Mesenchymal stem cell (in vitro differentiated cells and primary cell): ENCODE results near the gene CCDC87.

Experiments
- DNase-seq: peaks from one replicate; pipeline ENCODE4 v3.0.0-alpha.2; 2013
- H2AFZ ChIP-seq: one replicate; pipeline ENCODE4 v1.6.1; 2013; ENCODE audit warnings: low read depth, mild to moderate bottlenecking, control low read depth, inconsistent platforms, low read length, moderate library complexity
- H2AK5ac ChIP-seq: 2 replicates; pipeline ENCODE4 v1.6.1; 2013; ENCODE audit warnings: low read length, moderate library complexity, mild to moderate bottlenecking, inconsistent platforms; ENCODE audit not compliant: severe bottlenecking
- H2BK120ac ChIP-seq: one replicate; pipeline ENCODE4 v1.6.1; 2013; ENCODE audit warnings: low read depth, mild to moderate bottlenecking, inconsistent platforms, low read length, moderate library complexity
- H2BK12ac ChIP-seq, 2 experiments: one replicate each; pipeline ENCODE4 v1.6.1; 2013; ENCODE audit warnings: inconsistent platforms in 2 of 2, low read length in 2 of 2, mild to moderate bottlenecking in 2 of 2, moderate library complexity in 2 of 2, control low read depth in 1 of 2
- H2BK15ac ChIP-seq: one replicate; pipeline ENCODE4 v1.6.1; 2013; ENCODE audit warnings: mild to moderate bottlenecking, low read depth, inconsistent platforms; ENCODE audit not compliant: poor library complexity, severe bottlenecking
- H2BK5ac ChIP-seq: 2 replicates; pipeline ENCODE4 v1.6.1; 2013; ENCODE audit warnings: low read depth, mild to moderate bottlenecking, low read length, control low read depth, inconsistent platforms; ENCODE audit not compliant: poor library complexity, severe bottlenecking
- H3K14ac ChIP-seq, 2 experiments: one replicate each; pipeline ENCODE4 v1.6.1; 2013; ENCODE audit warnings: inconsistent platforms in 2 of 2, low read length in 2 of 2, control low read depth in 1 of 2, mild to moderate bottlenecking in 1 of 2, moderate library complexity in 1 of 2
- H3K18ac ChIP-seq, 2 experiments: one replicate each; pipeline ENCODE4 v1.6.1; 2013; ENCODE audit warnings: inconsistent platforms in 2 of 2, low read length in 2 of 2, control low read depth in 1 of 2, low read depth in 1 of 2, mild to moderate bottlenecking in 1 of 2
- H3K23ac ChIP-seq, 2 experiments: one replicate each; pipeline ENCODE4 v1.6.1; 2013; ENCODE audit warnings: inconsistent platforms in 2 of 2, low read length in 2 of 2, mild to moderate bottlenecking in 2 of 2, moderate library complexity in 2 of 2, control low read depth in 1 of 2
- H3K27ac ChIP-seq: 2 replicates; pipeline ENCODE4 v1.5.1; 2013; ENCODE audit warnings: mild to moderate bottlenecking, moderate library complexity, low read length, control low read depth, inconsistent platforms; ENCODE audit not compliant: poor library complexity, severe bottlenecking
- H3K27me3 ChIP-seq, 2 experiments: 2 replicates each; pipeline versions ENCODE4 v1.6.1 to v1.7.0; 2013; ENCODE audit warnings: low read length in 2 of 2, mild to moderate bottlenecking in 2 of 2, moderate library complexity in 2 of 2, control low read depth in 1 of 2, inconsistent platforms in 1 of 2; ENCODE audit not compliant: control insufficient read depth in 1 of 2, insufficient read depth in 1 of 2
- H3K36me3 ChIP-seq, 2 experiments: 2 replicates each; pipeline versions ENCODE4 v1.6.1 to v1.7.0; 2013; ENCODE audit warnings: low read length in 2 of 2, control low read depth in 1 of 2, inconsistent platforms in 1 of 2, low read depth in 1 of 2, mild to moderate bottlenecking in 1 of 2; ENCODE audit not compliant: insufficient read depth in 2 of 2, control insufficient read depth in 1 of 2
- H3K4ac ChIP-seq, 2 experiments: one replicate each; pipeline ENCODE4 v1.6.1; 2013; ENCODE audit warnings: inconsistent platforms in 2 of 2, low read length in 2 of 2, mild to moderate bottlenecking in 2 of 2, moderate library complexity in 2 of 2, control low read depth in 1 of 2, low read depth in 1 of 2
- H3K4me1 ChIP-seq: 2 replicates; pipeline ENCODE4 v1.6.1; 2013; ENCODE audit warnings: low read depth, low read length, control low read depth; ENCODE audit not compliant: control insufficient read depth, insufficient read depth
- H3K4me2 ChIP-seq: 2 replicates; pipeline ENCODE4 v1.6.1; 2013; ENCODE audit warnings: low read length, mild to moderate bottlenecking, inconsistent platforms; ENCODE audit not compliant: poor library complexity, severe bottlenecking
- H3K4me3 ChIP-seq, 2 experiments: 2 replicates each; pipeline versions ENCODE4 v1.5.1 to v1.7.0; 2013; ENCODE audit warnings: low read length in 2 of 2, mild to moderate bottlenecking in 2 of 2, control low read depth in 1 of 2, low read depth in 1 of 2; ENCODE audit not compliant: insufficient read depth in 1 of 2
- H3K79me1 ChIP-seq: replicated peaks from 2 replicates; pipeline ENCODE4 v1.6.1; 2013; ENCODE audit warnings: mild to moderate bottlenecking, control low read depth, low read length, inconsistent platforms; ENCODE audit not compliant: poor library complexity, severe bottlenecking
- H3K9ac ChIP-seq: 2 replicates; pipeline ENCODE4 v1.7.0; 2013; ENCODE audit warnings: mild to moderate bottlenecking, low read length, moderate library complexity
- H3K9me3 ChIP-seq: 2 replicates; pipeline ENCODE4 v1.7.0; 2013; ENCODE audit warnings: mild to moderate bottlenecking, low read length; ENCODE audit not compliant: control insufficient read depth
- H4K8ac ChIP-seq: one replicate; pipeline ENCODE4 v1.6.1; 2013; ENCODE audit warnings: inconsistent platforms, mild to moderate bottlenecking, low read length, moderate library complexity
- H4K91ac ChIP-seq: one replicate; pipeline ENCODE4 v1.6.1; 2013; ENCODE audit warnings: mild to moderate bottlenecking, low read length, inconsistent platforms
- WGBS: methylation state at CpG from one replicate; pipeline ENCODE4 v1.1.7; 2013; ENCODE audit warnings: mixed read lengths; 5-methylcytosine and 5-hydroxymethylcytosine counted together

Gene CCDC87

GRCh38 chr11:66555416-66555815 lies 37.4 kb downstream of the CCDC87 start:
- no peak overlapping the region for H2BK5ac ChIP-seq
- H4K91ac ChIP-seq = no peak overlapping the region
- H3K27me3 ChIP-seq = peaks cover 15 to 39% of the 10 kb centered on the region in 2 experiments
- no peak overlapping the region for H2BK120ac ChIP-seq
- no peak overlapping the region for H2AK5ac ChIP-seq
- H2BK12ac ChIP-seq = no peak overlapping the region
- no peak overlapping the region for H3K4me3 ChIP-seq
- DNase-seq = no peak
- WGBS = 49% methylated on average over 3 of the region's 3 CpGs
- no peaks in the 10 kb centered on the region for H3K36me3 ChIP-seq
- no peak overlapping the region for H3K14ac ChIP-seq
- no peak overlapping the region for H3K23ac ChIP-seq
- H3K79me1 ChIP-seq = no peaks in the 10 kb centered on the region
- H2AFZ ChIP-seq = no peak overlapping the region
- H3K27ac ChIP-seq = no peak overlapping the region
- H3K18ac ChIP-seq = no peak overlapping the region
- H3K4me2 ChIP-seq = no peak overlapping the region
- no peaks in the 10 kb centered on the region for H3K9me3 ChIP-seq
- H3K4ac ChIP-seq = no peak overlapping the region
- no peak overlapping the region for H4K8ac ChIP-seq
- H3K4me1 ChIP-seq = no peaks in the 10 kb centered on the region
- no peak overlapping the region for H2BK15ac ChIP-seq
- H3K9ac ChIP-seq = no peak overlapping the region

GRCh38 chr11:66554602-66555001 lies 38.3 kb downstream of the CCDC87 start:
- Histone ChIP-seq H3K18ac (no peak overlapping the region), H4K8ac (no peak overlapping the region), H3K9ac (no peak overlapping the region), H3K4me3 (no peak overlapping the region), H4K91ac (no peak overlapping the region), H3K23ac (no peak overlapping the region), H3K4me2 (no peak overlapping the region), H2BK15ac (no peak overlapping the region), H2BK120ac (no peak overlapping the region), H2AK5ac (no peak overlapping the region), H3K9me3 (no peaks in the 10 kb centered on the region), H3K14ac (no peak overlapping the region), H2AFZ (no peak overlapping the region), H2BK5ac (no peak overlapping the region), H3K4me1 (no peaks in the 10 kb centered on the region), H3K27me3 (peaks cover 11 to 43% of the 10 kb centered on the region in 2 experiments), H3K27ac (no peak overlapping the region), H3K36me3 (no peaks in the 10 kb centered on the region), H2BK12ac (no peak overlapping the region), H3K4ac (no peak overlapping the region), H3K79me1 (no peaks in the 10 kb centered on the region)
- 86% methylated on average over 5 of the region's 5 CpGs for WGBS
- DNase-seq = no peak

- Histone ChIP-seq H2AK5ac (no peak overlapping the region), H3K27ac (no peak overlapping the region), H3K36me3 (no peaks in the 10 kb centered on the region), H4K8ac (no peak overlapping the region), H3K4me3 (no peak overlapping the region), H3K4ac (no peak overlapping the region), H3K79me1 (no peaks in the 10 kb centered on the region), H2BK12ac (no peak overlapping the region), H3K9me3 (no peaks in the 10 kb centered on the region), H3K4me2 (no peak overlapping the region), H3K4me1 (peaks cover 11% of the 10 kb centered on the region), H2AFZ (no peak overlapping the region), H3K23ac (no peak overlapping the region), H3K9ac (no peak overlapping the region), H3K18ac (no peak overlapping the region), H2BK15ac (no peak overlapping the region), H2BK120ac (no peak overlapping the region), H4K91ac (no peak overlapping the region), H3K14ac (no peak overlapping the region), H2BK5ac (no peak overlapping the region), H3K27me3 (peaks cover 5 to 41% of the 10 kb centered on the region in 2 experiments)
- 77% methylated on average over 4 of the region's 4 CpGs for WGBS
- no peak for DNase-seq
Observed at GRCh38 chr11:66550887-66551286, 42.0 kb downstream of the CCDC87 start.

- no peak for DNase-seq
- Histone ChIP-seq H2BK12ac (no peak overlapping the region), H4K91ac (no peak overlapping the region), H3K23ac (no peak overlapping the region), H3K9ac (no peak overlapping the region), H3K27ac (no peak overlapping the region), H3K4ac (no peak overlapping the region), H3K14ac (no peak overlapping the region), H3K9me3 (no peaks in the 10 kb centered on the region), H3K27me3 (peaks cover 5 to 36% of the 10 kb centered on the region in 2 experiments), H2AFZ (no peak overlapping the region), H3K18ac (no peak overlapping the region), H3K79me1 (no peaks in the 10 kb centered on the region), H2BK15ac (no peak overlapping the region), H3K4me3 (no peak overlapping the region), H3K4me2 (no peak overlapping the region), H3K4me1 (peaks cover 14% of the 10 kb centered on the region), H4K8ac (no peak overlapping the region), H2AK5ac (no peak overlapping the region), H3K36me3 (no peaks in the 10 kb centered on the region), H2BK120ac (no peak overlapping the region), H2BK5ac (no peak overlapping the region)
- 89% methylated on average over 3 of the region's 3 CpGs for WGBS
Observed at GRCh38 chr11:66549696-66550095, 43.2 kb downstream of the CCDC87 start.
